CD14-positive monocyte (primary cell): ENCODE results near the gene SIAH1. TPM values are rescaled to one million over a fixed set of nuclear protein-coding genes. Genes with fewer than 3 reads are reported as not detected.
A peak's percentile ranks its signal among the peaks of the same experiment; 100 is the strongest.

Source experiments
- DNase-seq, 3 donors: peaks; one replicate each; pipeline ENCODE4 v3.0.0-alpha.2; 2011 to 2022
- H2AFZ ChIP-seq: 2 replicates; pipeline ENCODE4 v1.6.0; 2012; ENCODE audit warnings: mild to moderate bottlenecking, low read depth, low read length, inconsistent platforms; ENCODE audit not compliant: insufficient read depth, poor library complexity, severe bottlenecking
- H3K27ac ChIP-seq, 2 donors: 1 replicate in 1 of 2; 2 replicates in 1 of 2; pipeline ENCODE4 v1.5.1; 2012 to 2013; ENCODE audit warnings: low read length in 2 of 2, control low read depth in 1 of 2, inconsistent platforms in 1 of 2, low read depth in 1 of 2, mild to moderate bottlenecking in 1 of 2
- H3K27me3 ChIP-seq, 2 donors: one replicate each; pipeline versions ENCODE4 v1.6.0 to v1.6.1; 2011 to 2013; ENCODE audit warnings: low read length in 2 of 2; ENCODE audit not compliant: control insufficient read depth in 2 of 2, insufficient read depth in 2 of 2
- H3K36me3 ChIP-seq, 2 donors: replicated peaks in 1 of 2; 1 replicate in 1 of 2; 2 replicates in 1 of 2; pipeline versions ENCODE4 v1.5.1 to v1.6.1; 2012 to 2013; ENCODE audit warnings: low read length in 2 of 2, control low read depth in 1 of 2, inconsistent platforms in 1 of 2, mild to moderate bottlenecking in 1 of 2; ENCODE audit not compliant: insufficient read depth in 2 of 2, control insufficient read depth in 1 of 2
- H3K4me1 ChIP-seq, 2 donors: 1 replicate in 1 of 2; 2 replicates in 1 of 2; pipeline versions ENCODE4 v1.5.1 to v1.6.1; 2012 to 2013; ENCODE audit warnings: low read length in 2 of 2, control low read depth in 1 of 2, inconsistent platforms in 1 of 2, mild to moderate bottlenecking in 1 of 2, moderate library complexity in 1 of 2; ENCODE audit not compliant: insufficient read depth in 2 of 2, control insufficient read depth in 1 of 2
- H3K4me2 ChIP-seq: replicated peaks from 2 replicates; pipeline ENCODE3; 2012; ENCODE audit warnings: low read length, moderate library complexity, mild to moderate bottlenecking; ENCODE audit not compliant: poor library complexity, severe bottlenecking; ENCODE audit errors: extremely low read depth
- H3K4me3 ChIP-seq, 3 experiments: fragments of 200-600 bp in 1 of 3; sonication (generic) in 1 of 3; replicated peaks in 1 of 3; 1 replicate in 2 of 3; 2 replicates in 1 of 3; pipeline ENCODE4 v1.5.1; 2011 to 2013; ENCODE audit warnings: low read length in 3 of 3, mild to moderate bottlenecking in 3 of 3, control low read depth in 2 of 3, low read depth in 2 of 3, inconsistent platforms in 1 of 3, moderate library complexity in 1 of 3
- H3K79me2 ChIP-seq: 2 replicates; pipeline ENCODE4 v1.6.0; 2012; ENCODE audit warnings: mild to moderate bottlenecking, control low read depth, inconsistent platforms, low read length, moderate library complexity; ENCODE audit not compliant: insufficient read depth
- H3K9ac ChIP-seq: 2 replicates; pipeline ENCODE4 v1.6.0; 2017; ENCODE audit warnings: low read length, mild to moderate bottlenecking; ENCODE audit not compliant: insufficient read depth, poor library complexity, severe bottlenecking
- H3K9me3 ChIP-seq, 2 donors: replicated peaks in 1 of 2; 1 replicate in 1 of 2; 2 replicates in 1 of 2; pipeline versions ENCODE4 v1.5.1 to v1.6.1; 2012 to 2013; ENCODE audit warnings: low read length in 2 of 2, control low read depth in 1 of 2; ENCODE audit not compliant: control insufficient read depth in 1 of 2, insufficient read depth in 1 of 2
- H4K20me1 ChIP-seq: 2 replicates; pipeline ENCODE4 v1.6.0; 2012; ENCODE audit warnings: mild to moderate bottlenecking, low read length, control low read depth, moderate library complexity; ENCODE audit not compliant: insufficient read depth
- H3K27ac Mint-ChIP-seq, 7 donors: one replicate each; pipeline ENCODE4 v1.8.0; 2020; ENCODE audit warnings: mild to moderate bottlenecking in 7 of 7, mixed read lengths in 7 of 7, moderate library complexity in 6 of 7, inconsistent platforms in 2 of 7
- H3K27me3 Mint-ChIP-seq, 3 donors: one replicate each; pipeline ENCODE4 v1.8.0; 2021 to 2022; ENCODE audit warnings: low read depth in 3 of 3, mild to moderate bottlenecking in 3 of 3, mixed read lengths in 3 of 3, moderate library complexity in 3 of 3, inconsistent platforms in 1 of 3
- H3K36me3 Mint-ChIP-seq, 2 donors: one replicate each; pipeline ENCODE4 v1.8.0; 2020; ENCODE audit warnings: mixed read lengths in 2 of 2, inconsistent platforms in 1 of 2, mild to moderate bottlenecking in 1 of 2
- H3K4me1 Mint-ChIP-seq: one replicate; pipeline ENCODE4 v1.8.0; 2020; ENCODE audit warnings: mild to moderate bottlenecking, mixed read lengths
- H3K4me3 Mint-ChIP-seq, 2 donors: one replicate each; pipeline ENCODE4 v1.8.0; 2020; ENCODE audit warnings: mild to moderate bottlenecking in 2 of 2, mixed read lengths in 2 of 2, moderate library complexity in 1 of 2
- H3K9me3 Mint-ChIP-seq, 7 donors: one replicate each; pipeline ENCODE4 v1.8.0; 2020 to 2022; ENCODE audit warnings: mixed read lengths in 7 of 7, mild to moderate bottlenecking in 6 of 7, moderate library complexity in 6 of 7, inconsistent platforms in 2 of 7
- WGBS: methylation state at CpG from one replicate; pipeline ENCODE4 v1.1.5; 2013; ENCODE audit warnings: missing lambda C conversion rate; ENCODE audit not compliant: insufficient coverage; 5-methylcytosine and 5-hydroxymethylcytosine counted together
- intact Hi-C, 2 donors: fragments of 100-400 bp; cut with micrococcal nuclease; formaldehyde crosslinking; loops; one replicate each; pipeline versions ENCODE4 v1.15.0 to v1.15.1; 2023
- polyA plus RNA-seq, 3 donors: library from polyadenylated mRNA; depleted of rRNA in 1 of 3; unstranded in 2 of 3; stranded (reverse) in 1 of 3; fragments of 300-500 nt in 2 of 3; fragments of >200 nt in 1 of 3; fragmentation: Illumina TruSeq in 2 of 3; gene quantifications; 1 replicate in 2 of 3; 2 replicates in 1 of 3; pipeline ENCODE4 v1.2.3, GENCODE V29; 2012 to 2021
- TF ChIP-seq, protein P1 (sequence below): fragments of 200-600 bp; IDR thresholded peaks from one replicate; pipeline ENCODE4 v1.8.0; 2022; ENCODE audit warnings: antibody characterized with exemption, mild to moderate bottlenecking

Gene SIAH1
- polyA plus RNA-seq, 3 donors: 4.9 to 11.8 (median 5.6) TPM

GRCh38 chr16:48383877-48384519 is 1.2 kb downstream of the SIAH1 start:
- H3K79me2 ChIP-seq: peaks cover 56% of the 10 kb centered on the region
- peak in 1 of 3 donors; percentile 20 for DNase-seq
- H4K20me1 ChIP-seq: peaks cover 54% of the 10 kb centered on the region
- H3K4me3 ChIP-seq: peak overlapping the region; percentile 64 to 98 (median 81)
- H3K4me2 ChIP-seq: peak overlapping the region; percentile 88
- peak overlapping the region; percentile 77 to 87 for H3K27ac ChIP-seq
- Mint-ChIP-seq H3K36me3 (no peaks in the 10 kb centered on the region), H3K9me3 (no peaks in the 10 kb centered on the region), H3K4me3 (peak overlapping the region; percentile 90 to 92), H3K27me3 (no peaks in the 10 kb centered on the region), H3K27ac (peak overlapping the region; percentile 78 to 97 (median 91)), H3K4me1 (peaks cover 57% of the 10 kb centered on the region)
- H3K36me3 ChIP-seq: no peaks in the 10 kb centered on the region
- H3K27me3 ChIP-seq: no peaks in the 10 kb centered on the region
- H2AFZ ChIP-seq: peak overlapping the region; percentile 62
- peaks cover 52 to 74% of the 10 kb centered on the region in 2 donors for H3K4me1 ChIP-seq
- TF ChIP-seq, protein P1, sequence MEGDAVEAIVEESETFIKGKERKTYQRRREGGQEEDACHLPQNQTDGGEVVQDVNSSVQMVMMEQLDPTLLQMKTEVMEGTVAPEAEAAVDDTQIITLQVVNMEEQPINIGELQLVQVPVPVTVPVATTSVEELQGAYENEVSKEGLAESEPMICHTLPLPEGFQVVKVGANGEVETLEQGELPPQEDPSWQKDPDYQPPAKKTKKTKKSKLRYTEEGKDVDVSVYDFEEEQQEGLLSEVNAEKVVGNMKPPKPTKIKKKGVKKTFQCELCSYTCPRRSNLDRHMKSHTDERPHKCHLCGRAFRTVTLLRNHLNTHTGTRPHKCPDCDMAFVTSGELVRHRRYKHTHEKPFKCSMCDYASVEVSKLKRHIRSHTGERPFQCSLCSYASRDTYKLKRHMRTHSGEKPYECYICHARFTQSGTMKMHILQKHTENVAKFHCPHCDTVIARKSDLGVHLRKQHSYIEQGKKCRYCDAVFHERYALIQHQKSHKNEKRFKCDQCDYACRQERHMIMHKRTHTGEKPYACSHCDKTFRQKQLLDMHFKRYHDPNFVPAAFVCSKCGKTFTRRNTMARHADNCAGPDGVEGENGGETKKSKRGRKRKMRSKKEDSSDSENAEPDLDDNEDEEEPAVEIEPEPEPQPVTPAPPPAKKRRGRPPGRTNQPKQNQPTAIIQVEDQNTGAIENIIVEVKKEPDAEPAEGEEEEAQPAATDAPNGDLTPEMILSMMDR: no peak
- 14% methylated on average over 9 of the region's 15 CpGs for WGBS
- peak overlapping the region; percentile 99 for H3K9ac ChIP-seq
- intact Hi-C loops: loop anchor here in 1 of 2 donors (2.0 to 10.0 kb wide), 2 partner anchors 17 to 241 kb away; no protein-coding TSS in a partner anchor
- no peaks in the 10 kb centered on the region for H3K9me3 ChIP-seq

GRCh38 chr16:48383009-48383876 is 2.0 kb downstream of the SIAH1 start:
- H4K20me1 ChIP-seq: peaks cover 62% of the 10 kb centered on the region
- Mint-ChIP-seq H3K4me1 (peaks cover 57% of the 10 kb centered on the region), H3K9me3 (no peaks in the 10 kb centered on the region), H3K27ac (peak overlapping the region; percentile 42 to 97 (median 81)), H3K4me3 (peak overlapping the region; percentile 90 to 92), H3K36me3 (no peaks in the 10 kb centered on the region), H3K27me3 (no peaks in the 10 kb centered on the region)
- 70% methylated on average over 1 of the region's 6 CpGs for WGBS
- peak overlapping the region; percentile 99 for H3K9ac ChIP-seq
- H3K27me3 ChIP-seq: no peaks in the 10 kb centered on the region
- peak overlapping the region in 1 of 2 donors; percentile 87 for H3K27ac ChIP-seq
- H3K4me3 ChIP-seq: peak overlapping the region; percentile 64 to 98 (median 81)
- peaks cover 52 to 74% of the 10 kb centered on the region in 2 donors for H3K4me1 ChIP-seq
- H2AFZ ChIP-seq: no peak overlapping the region
- no peak for DNase-seq
- intact Hi-C loops: loop anchor here in 1 of 2 donors (2.0 to 10.0 kb wide), 2 partner anchors 16 to 242 kb away; no protein-coding TSS in a partner anchor
- peak overlapping the region; percentile 88 for H3K4me2 ChIP-seq
- H3K79me2 ChIP-seq: peaks cover 63% of the 10 kb centered on the region
- no peaks in the 10 kb centered on the region for H3K9me3 ChIP-seq
- TF ChIP-seq, protein P1: no peak
- H3K36me3 ChIP-seq: no peaks in the 10 kb centered on the region
